Measurements from ENCODE around the gene SIGLEC1. TPM values are rescaled to one million over a fixed set of nuclear protein-coding genes. Genes with fewer than 3 reads are reported as not detected.

Gene SIGLEC1
- total RNA-seq, 1 experiment from 2014 or later, result not detected

DNA sequence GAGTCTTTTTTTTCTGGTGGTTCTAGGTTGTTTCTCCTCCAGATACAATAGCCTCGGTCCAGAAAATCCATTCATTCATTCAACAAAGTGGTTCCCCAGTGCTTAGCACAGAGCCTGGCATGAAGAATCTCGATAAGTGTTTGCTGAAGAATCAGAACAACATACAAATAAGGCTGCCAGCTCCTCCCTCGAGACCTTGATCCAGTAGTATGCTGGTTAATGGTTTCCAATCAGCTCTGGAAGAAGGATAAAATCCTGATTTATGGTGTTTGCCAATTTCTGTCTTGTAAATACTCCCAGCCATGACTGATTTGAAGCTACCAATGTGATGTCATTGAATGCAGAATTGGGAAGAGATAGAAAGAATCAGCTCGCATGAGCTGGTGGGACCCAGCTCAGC is 23.4 kb upstream of the SIGLEC1 start:
- H3K4me1 ChIP-seq (ENCODE audit: insufficient read depth, low read length), result no peaks in the 10 kb centered on the region
- ATAC-seq, result no peak
- no peaks in the 10 kb centered on the region for H3K27me3 ChIP-seq (ENCODE audit: low read length)
- H3K79me2 ChIP-seq (ENCODE audit: low read length), result no peaks in the 10 kb centered on the region
- H3K9me3 ChIP-seq (ENCODE audit: low read length), result no peaks in the 10 kb centered on the region
- no peaks in the 10 kb centered on the region for H4K20me1 ChIP-seq (ENCODE audit: low read length)
- intact Hi-C loops (cut with micrococcal nuclease), result no loop called here
- TF ChIP-seq, protein P1, sequence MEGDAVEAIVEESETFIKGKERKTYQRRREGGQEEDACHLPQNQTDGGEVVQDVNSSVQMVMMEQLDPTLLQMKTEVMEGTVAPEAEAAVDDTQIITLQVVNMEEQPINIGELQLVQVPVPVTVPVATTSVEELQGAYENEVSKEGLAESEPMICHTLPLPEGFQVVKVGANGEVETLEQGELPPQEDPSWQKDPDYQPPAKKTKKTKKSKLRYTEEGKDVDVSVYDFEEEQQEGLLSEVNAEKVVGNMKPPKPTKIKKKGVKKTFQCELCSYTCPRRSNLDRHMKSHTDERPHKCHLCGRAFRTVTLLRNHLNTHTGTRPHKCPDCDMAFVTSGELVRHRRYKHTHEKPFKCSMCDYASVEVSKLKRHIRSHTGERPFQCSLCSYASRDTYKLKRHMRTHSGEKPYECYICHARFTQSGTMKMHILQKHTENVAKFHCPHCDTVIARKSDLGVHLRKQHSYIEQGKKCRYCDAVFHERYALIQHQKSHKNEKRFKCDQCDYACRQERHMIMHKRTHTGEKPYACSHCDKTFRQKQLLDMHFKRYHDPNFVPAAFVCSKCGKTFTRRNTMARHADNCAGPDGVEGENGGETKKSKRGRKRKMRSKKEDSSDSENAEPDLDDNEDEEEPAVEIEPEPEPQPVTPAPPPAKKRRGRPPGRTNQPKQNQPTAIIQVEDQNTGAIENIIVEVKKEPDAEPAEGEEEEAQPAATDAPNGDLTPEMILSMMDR (conservative IDR thresholded peaks at IDR 0.05; ENCODE audit: low read depth, low read length), result no peak
- TF ChIP-seq EZH2phosphoT487 (IDR thresholded peaks at IDR 0.05; ENCODE audit: borderline replicate concordance, low read length), result no peak
- TF ChIP-seq EZH2 (IDR thresholded peaks at IDR 0.05; ENCODE audit: low read length, unreplicated experiment), result no peak
- H3K9me2 ChIP-seq (replicated peaks; ENCODE audit: low read length), result no peaks in the 10 kb centered on the region
- H3F3A ChIP-seq (ENCODE audit: low read length, unreplicated experiment), result no peaks in the 10 kb centered on the region
- H3K4me2 ChIP-seq (ENCODE audit: low read length), result no peak overlapping the region
- H3K4me3 ChIP-seq (ENCODE audit: low read length), result no peak overlapping the region
- no peak overlapping the region for H2AFZ ChIP-seq (ENCODE audit: low read length)
- ChIA-PET POLR2A (ENCODE audit: unreplicated experiment) (no interaction called here), CTCF (no interaction called here)
- no peaks in the 10 kb centered on the region for H3K36me3 ChIP-seq (ENCODE audit: low read depth, low read length)
- DNase-seq, result no peak
- no peak overlapping the region for H3K27ac ChIP-seq (ENCODE audit: low read length)
- H3K9ac ChIP-seq (ENCODE audit: low read length), result no peak overlapping the region
- BruUV-seq (replicated peaks), result no TSS peak

DNA sequence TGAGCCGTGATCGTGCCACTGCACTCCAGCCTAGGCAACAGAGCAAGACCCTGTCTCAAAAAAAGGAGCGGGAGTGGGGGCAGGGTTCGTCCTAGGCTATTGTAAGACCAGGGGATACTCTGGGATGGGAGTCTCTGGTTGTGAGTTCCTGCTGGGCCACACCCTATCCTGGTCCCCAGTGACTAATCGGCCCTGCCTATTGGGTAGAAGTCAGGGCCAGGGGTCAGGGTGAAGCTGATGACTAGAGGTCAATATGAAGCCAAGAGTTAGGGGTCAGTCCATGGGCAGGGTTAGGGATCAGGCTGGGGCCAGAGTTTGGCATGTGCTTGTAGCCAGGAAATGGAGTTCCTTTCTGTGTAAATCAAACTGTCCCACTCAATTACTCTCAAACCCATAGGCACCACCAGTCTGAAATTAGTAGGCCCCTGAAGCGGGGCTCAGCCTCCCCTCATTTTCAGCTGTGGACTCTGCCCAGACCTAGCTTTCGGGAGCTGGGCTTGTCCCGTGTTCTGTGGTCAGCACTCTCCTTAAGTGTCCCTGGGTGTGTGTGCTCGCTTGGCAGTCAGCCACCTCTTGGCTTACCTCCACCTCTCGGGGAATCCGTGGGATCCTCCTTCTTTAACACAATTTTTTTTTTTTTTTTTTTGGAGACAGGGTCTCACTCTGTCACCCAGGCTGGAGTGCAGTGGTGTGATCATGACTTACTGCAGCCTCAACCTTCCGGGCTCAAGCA is 21.9 kb upstream of the SIGLEC1 start:
- Histone ChIP-seq H3K4me1 (ENCODE audit: insufficient read depth, low read length) (no peaks in the 10 kb centered on the region), H2AFZ (ENCODE audit: low read length) (no peak overlapping the region), H3K9ac (ENCODE audit: low read length) (no peak overlapping the region), H3K9me2 (replicated peaks; ENCODE audit: low read length) (no peaks in the 10 kb centered on the region), H3K36me3 (ENCODE audit: low read depth, low read length) (no peaks in the 10 kb centered on the region), H3F3A (ENCODE audit: low read length, unreplicated experiment) (no peaks in the 10 kb centered on the region), H3K79me2 (ENCODE audit: low read length) (no peaks in the 10 kb centered on the region), H3K27me3 (ENCODE audit: low read length) (no peaks in the 10 kb centered on the region), H3K4me2 (ENCODE audit: low read length) (no peak overlapping the region), H4K20me1 (ENCODE audit: low read length) (no peaks in the 10 kb centered on the region), H3K9me3 (ENCODE audit: low read length) (no peaks in the 10 kb centered on the region), H3K27ac (ENCODE audit: low read length) (no peak overlapping the region), H3K4me3 (ENCODE audit: low read length) (no peak overlapping the region)
- DNase-seq, result no peak
- ChIA-PET POLR2A (ENCODE audit: unreplicated experiment) (no interaction called here), CTCF (no interaction called here)
- intact Hi-C loops (cut with micrococcal nuclease), result no loop called here
- no TSS peak for BruUV-seq (replicated peaks)
- peak; percentile 43; the same call in 1 of the 2 replicates for ATAC-seq
- no peak for TF ChIP-seq EZH2phosphoT487 (IDR thresholded peaks at IDR 0.05; ENCODE audit: borderline replicate concordance, low read length)
- no peak for TF ChIP-seq EZH2 (IDR thresholded peaks at IDR 0.05; ENCODE audit: low read length, unreplicated experiment)
- TF ChIP-seq, protein P1 (conservative IDR thresholded peaks at IDR 0.05; ENCODE audit: low read depth, low read length), result no peak
